GM18507 (cell line): ENCODE results near the gene GPC2.
A peak's percentile ranks its signal among the peaks of the same experiment; 100 is the strongest.
"Not testable (repeated sequence)": the region's sequence is repeated elsewhere in the genome, so short reads cannot be mapped to it uniquely, and the experiment has no call there.

Experiments
- DNase-seq: peaks from one replicate; pipeline ENCODE4 v3.0.0; 2011; ENCODE audit warnings: low read depth; ENCODE audit not compliant: insufficient read length; ENCODE audit errors: extremely low spot score
- FAIRE-seq: peaks from 2 replicates; lab custom pipeline; 2011; peaks lifted over from hg19 to GRCh38; lab: Jason Lieb, UNC

The GPC2 gene

GRCh38 chr7:100208911-100209408 lies 31.8 kb upstream of the GPC2 start:
- DNase-seq (peak; percentile 62), FAIRE-seq (peak; percentile 98)

GRCh38 chr7:100204454-100204853 lies 27.3 kb upstream of the GPC2 start:
- FAIRE-seq: no peak
- no peak for DNase-seq

- DNase-seq: no peak
- FAIRE-seq: no peak
These were observed 23.5 kb upstream of the GPC2 start for GRCh38 chr7:100200693-100201092.

GRCh38 chr7:100198266-100198665 lies 21.1 kb upstream of the GPC2 start:
- FAIRE-seq (no peak), DNase-seq (no peak)

GRCh38 chr7:100195901-100196322 lies 18.7 kb upstream of the GPC2 start:
- not testable (repeated sequence) for DNase-seq
- FAIRE-seq: peak; percentile 50

GRCh38 chr7:100195222-100195621 lies 18.0 kb upstream of the GPC2 start:
- DNase-seq (no peak), FAIRE-seq (no peak)

GRCh38 chr7:100192969-100193368 lies 15.8 kb upstream of the GPC2 start:
- DNase-seq (no peak), FAIRE-seq (no peak)

GRCh38 chr7:100192281-100192862 lies 15.2 kb upstream of the GPC2 start:
- DNase-seq, FAIRE-seq: not testable (repeated sequence)

- FAIRE-seq (peak; percentile 75), DNase-seq (no peak)
These were observed 14.6 kb upstream of the GPC2 start for GRCh38 chr7:100191775-100192174.

GRCh38 chr7:100190048-100190711 lies 13.0 kb upstream of the GPC2 start:
- peak; percentile 85 for FAIRE-seq

GRCh38 chr7:100189061-100189460 lies 11.9 kb upstream of the GPC2 start:
- FAIRE-seq: no peak

More at GRCh38 chr7:100190048-100190711, 13.0 kb upstream of the GPC2 start:
- DNase-seq: no peak

GRCh38 chr7:100185726-100186125 lies 8.5 kb upstream of the GPC2 start:
- FAIRE-seq (no peak), DNase-seq (no peak)

More at GRCh38 chr7:100189061-100189460, 11.9 kb upstream of the GPC2 start:
- DNase-seq: no peak

GRCh38 chr7:100183090-100183489 lies 5.9 kb upstream of the GPC2 start:
- not testable (repeated sequence) for DNase-seq, FAIRE-seq

- not testable (repeated sequence) for FAIRE-seq, DNase-seq
These were observed 5.4 kb upstream of the GPC2 start for GRCh38 chr7:100182616-100183015.

GRCh38 chr7:100180084-100180483 lies 2.9 kb upstream of the GPC2 start:
- DNase-seq, FAIRE-seq: not testable (repeated sequence)

- FAIRE-seq (no peak), DNase-seq (no peak)
These were observed 811 bp downstream of the GPC2 start for GRCh38 chr7:100176096-100177044.

GRCh38 chr7:100175296-100175935 lies 1.8 kb downstream of the GPC2 start:
- FAIRE-seq (no peak), DNase-seq (no peak)

GRCh38 chr7:100174582-100174981 lies 2.6 kb downstream of the GPC2 start:
- DNase-seq (no peak), FAIRE-seq (no peak)

GRCh38 chr7:100173806-100174495 lies 3.2 kb downstream of the GPC2 start:
- DNase-seq (no peak), FAIRE-seq (no peak)
